ENCODE measurements around the gene DSCAML1.

DSCAML1 gene

DNA sequence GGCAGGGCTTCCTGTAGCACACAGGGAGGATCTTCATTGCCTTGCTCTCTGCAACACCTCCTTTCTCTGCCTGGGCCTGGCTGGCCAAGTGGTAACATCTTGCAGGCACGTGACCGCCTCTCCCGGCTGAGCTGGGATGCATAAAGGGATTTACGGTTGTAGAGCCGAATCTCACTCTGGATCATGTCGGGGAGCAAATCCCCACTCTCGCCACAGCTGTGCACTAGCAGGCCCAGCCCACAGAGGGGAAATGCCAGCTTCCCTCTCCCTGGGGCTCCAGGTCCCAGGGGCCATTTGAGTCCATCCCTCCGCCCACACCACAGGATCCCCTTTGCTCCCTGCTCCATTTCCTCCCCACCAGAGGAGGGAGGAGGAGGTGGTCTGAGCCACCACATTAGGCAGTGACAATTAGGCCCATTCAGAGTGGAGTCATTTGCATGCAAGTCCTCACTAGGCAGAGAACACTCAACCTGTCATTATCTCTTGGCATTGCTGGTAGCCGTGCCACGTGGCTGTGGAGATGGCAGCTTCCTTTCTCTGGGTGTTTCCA lies 196.7 kb downstream of the DSCAML1 start:
- no peaks in the 10 kb centered on the region for H3K36me3 ChIP-seq
- H3K4me1 ChIP-seq: peaks cover 0 to 11% (median 0%) of the 10 kb centered on the region in 10 experiments; a peak in 2 of 20 replicates
- H3K9ac ChIP-seq: no peak overlapping the region
- H3K27me3 ChIP-seq: no peaks in the 10 kb centered on the region
- H3K9me3 ChIP-seq (replicated peaks in 1 of 11): no peaks in the 10 kb centered on the region
- H3K27ac ChIP-seq: no peak overlapping the region
- TF ChIP-seq Cebpa-rat (IDR thresholded peaks at IDR 0.05): no peak
- H4K20me1 ChIP-seq: peaks cover 0 to 16% (median 0%) of the 10 kb centered on the region in 11 experiments; a peak in 2 of 22 replicates
- peak overlapping the region in 2 of 11 experiments; percentile 15 to 16; a peak in 1 of 22 replicates for H3K4me2 ChIP-seq
- H3K4me3 ChIP-seq: no peak overlapping the region

DNA sequence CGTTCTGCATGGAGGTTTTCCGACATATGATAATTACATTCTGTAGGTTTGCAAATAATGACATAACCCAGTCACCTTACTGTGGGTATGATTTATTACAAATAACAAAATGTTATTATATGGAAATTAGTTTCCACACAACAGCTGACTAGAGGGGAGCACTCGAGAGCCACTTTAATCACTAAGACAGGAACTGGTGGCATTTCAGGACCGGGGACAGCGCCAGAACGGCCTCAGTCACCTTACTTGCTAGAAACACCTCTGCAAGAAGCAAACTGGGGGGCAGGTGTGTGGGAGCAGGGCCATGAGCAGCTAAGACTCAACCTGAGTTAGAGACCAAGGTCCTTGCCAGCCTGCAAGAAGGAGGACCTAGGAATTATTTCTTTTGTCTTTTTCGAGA lies 199.9 kb downstream of the DSCAML1 start:
- Histone ChIP-seq H3K9me3 (replicated peaks in 1 of 11) (no peaks in the 10 kb centered on the region), H3K4me3 (no peak overlapping the region), H3K27me3 (no peaks in the 10 kb centered on the region), H3K27ac (no peak overlapping the region), H3K4me1 (peaks cover 0 to 13% (median 0%) of the 10 kb centered on the region in 10 experiments; a peak in 2 of 20 replicates), H3K9ac (no peak overlapping the region), H3K36me3 (no peaks in the 10 kb centered on the region), H4K20me1 (peaks cover 0 to 9% (median 0%) of the 10 kb centered on the region in 11 experiments; a peak in 3 of 22 replicates), H3K4me2 (no peak overlapping the region)
- no peak for TF ChIP-seq Cebpa-rat (IDR thresholded peaks at IDR 0.05)

DNA sequence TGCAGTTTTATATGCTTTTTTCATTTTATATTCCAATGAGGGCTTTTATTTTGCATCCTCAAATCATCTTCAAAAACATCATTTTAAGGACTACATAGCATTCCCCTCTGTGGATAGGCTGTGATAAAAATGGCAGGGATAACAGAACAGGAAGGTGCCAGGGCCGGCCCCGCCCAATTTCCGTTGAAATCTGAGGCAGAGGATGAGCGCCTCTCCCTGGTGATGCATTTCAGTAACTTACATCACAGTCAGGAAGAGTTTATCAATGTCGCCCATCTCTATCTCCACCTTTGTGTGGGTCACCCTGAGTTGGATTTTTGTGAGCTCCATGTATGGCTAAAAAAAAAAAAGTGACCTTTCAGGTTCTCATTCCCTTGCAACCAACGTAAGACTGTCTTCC lies 201.6 kb downstream of the DSCAML1 start:
- no peaks in the 10 kb centered on the region for H3K36me3 ChIP-seq
- no peak for TF ChIP-seq Cebpa-rat (IDR thresholded peaks at IDR 0.05)

DNA sequence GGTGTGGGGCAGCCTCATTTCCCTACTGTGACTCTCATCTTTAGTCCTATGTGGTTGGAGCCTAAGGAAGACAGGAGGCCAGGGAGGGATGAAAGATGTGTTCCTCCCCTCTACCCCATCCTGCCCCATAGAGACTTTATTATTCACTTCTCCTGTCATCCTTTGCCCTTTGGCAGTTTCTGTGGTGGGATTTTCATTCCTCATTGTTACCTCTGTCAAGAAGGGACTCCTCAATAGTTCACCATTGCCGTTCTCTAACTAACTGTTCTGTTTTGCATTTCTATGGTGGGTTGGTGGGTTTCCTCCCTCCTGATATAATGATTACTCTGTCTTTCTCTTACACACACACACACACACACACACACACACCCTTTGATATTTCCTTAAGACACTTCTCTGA lies 202.3 kb downstream of the DSCAML1 start:
- no peak overlapping the region for H3K9ac ChIP-seq
- H3K27me3 ChIP-seq: no peaks in the 10 kb centered on the region
- H3K36me3 ChIP-seq: no peaks in the 10 kb centered on the region
- H4K20me1 ChIP-seq: peaks cover 0 to 11% (median 0%) of the 10 kb centered on the region in 11 experiments; a peak in 4 of 22 replicates
- no peak for TF ChIP-seq Cebpa-rat (IDR thresholded peaks at IDR 0.05)
- no peak overlapping the region for H3K27ac ChIP-seq
- no peak overlapping the region for H3K4me2 ChIP-seq
- H3K4me3 ChIP-seq: no peak overlapping the region
- H3K9me3 ChIP-seq (replicated peaks in 1 of 11): no peaks in the 10 kb centered on the region
- H3K4me1 ChIP-seq: 0 out of 20 replicates have a peak, but pooled peaks cover 0 to 7% (median 0%) of the 10 kb centered on the region in 10 experiments

More for the DNA sequence above, 201.6 kb downstream of the DSCAML1 start:
- peaks cover 0 to 10% (median 0%) of the 10 kb centered on the region in 10 experiments; a peak in 2 of 20 replicates for H3K4me1 ChIP-seq
- no peaks in the 10 kb centered on the region for H3K9me3 ChIP-seq (replicated peaks in 1 of 11)
- H3K9ac ChIP-seq: no peak overlapping the region
- H3K4me3 ChIP-seq: no peak overlapping the region
- peak overlapping the region in 1 of 11 experiments; percentile 18; a peak in 1 of 22 replicates for H3K4me2 ChIP-seq
- H4K20me1 ChIP-seq: peaks cover 0 to 18% (median 0%) of the 10 kb centered on the region in 11 experiments; a peak in 4 of 22 replicates
- no peak overlapping the region for H3K27ac ChIP-seq
- H3K27me3 ChIP-seq: no peaks in the 10 kb centered on the region

DNA sequence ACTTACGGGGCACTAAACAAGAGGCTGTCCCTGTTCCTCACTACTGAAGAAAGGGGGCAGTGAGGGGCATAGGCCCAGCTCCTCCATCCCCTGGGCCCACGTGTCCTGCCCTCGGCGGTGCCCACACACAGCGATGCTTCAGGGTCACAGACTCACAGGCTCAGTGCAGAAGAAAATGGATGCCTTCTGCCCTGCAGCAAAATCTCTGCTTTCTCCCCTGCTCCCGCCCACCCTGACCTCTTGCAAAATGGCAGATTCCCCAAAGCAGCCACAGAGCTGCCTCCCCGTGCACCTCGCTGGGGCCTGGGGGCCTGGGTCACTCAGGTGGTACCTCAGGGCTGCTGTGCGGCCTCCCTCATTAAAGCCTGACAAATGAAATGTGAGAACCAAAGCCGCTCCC lies 204.0 kb downstream of the DSCAML1 start:
- H3K36me3 ChIP-seq: no peaks in the 10 kb centered on the region
- no peak overlapping the region for H3K4me3 ChIP-seq
- H3K9ac ChIP-seq: no peak overlapping the region
- H3K27ac ChIP-seq: no peak overlapping the region
- H3K27me3 ChIP-seq: no peaks in the 10 kb centered on the region
- H4K20me1 ChIP-seq: peaks cover 0 to 11% (median 0%) of the 10 kb centered on the region in 11 experiments; a peak in 3 of 22 replicates
- H3K4me2 ChIP-seq: no peak overlapping the region
- no peak for TF ChIP-seq Cebpa-rat (IDR thresholded peaks at IDR 0.05)
- 0 out of 20 replicates have a peak, but pooled peaks cover 0 to 7% (median 0%) of the 10 kb centered on the region in 10 experiments for H3K4me1 ChIP-seq
- no peaks in the 10 kb centered on the region for H3K9me3 ChIP-seq (replicated peaks in 1 of 11)

DNA sequence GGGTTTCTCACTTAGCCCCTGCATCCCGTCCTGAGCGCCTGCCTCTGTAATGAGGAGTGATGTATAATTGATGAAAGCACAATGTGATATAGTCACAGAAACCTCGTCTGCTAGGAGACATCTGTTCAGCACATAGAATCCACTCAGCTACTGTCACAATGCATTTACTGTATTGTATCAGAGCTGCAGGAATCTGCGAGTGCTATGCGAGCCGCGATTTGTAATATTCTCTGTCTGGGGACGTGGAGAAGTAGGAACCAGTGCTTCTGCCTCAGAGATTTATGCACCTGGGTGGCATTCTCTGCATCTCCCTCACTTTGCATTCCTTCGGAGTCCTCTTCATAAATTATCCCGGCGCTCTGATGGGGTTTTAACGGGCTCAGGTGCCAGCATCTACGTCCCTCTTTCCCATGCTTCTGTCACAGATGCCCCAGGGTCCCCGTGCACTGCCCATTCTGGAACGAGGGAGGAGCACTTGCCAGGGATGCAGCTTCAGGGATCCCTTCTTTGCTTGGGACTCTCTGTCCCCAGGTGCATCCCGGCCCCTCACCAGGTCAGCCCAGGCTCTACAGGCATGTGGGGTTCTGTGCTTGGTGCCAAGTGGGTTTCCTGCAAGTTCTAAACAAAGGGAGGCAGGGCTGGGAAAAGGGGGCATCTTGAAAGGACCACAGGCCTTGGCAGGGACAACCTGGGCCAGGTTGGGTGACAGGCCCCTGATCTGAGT lies 205.5 kb downstream of the DSCAML1 start:
- Histone ChIP-seq H3K4me1 (0 out of 20 replicates have a peak, but pooled peaks cover 0 to 7% (median 0%) of the 10 kb centered on the region in 10 experiments), H3K36me3 (no peaks in the 10 kb centered on the region), H3K27me3 (no peaks in the 10 kb centered on the region), H3K4me2 (no peak overlapping the region), H3K9ac (no peak overlapping the region), H3K9me3 (replicated peaks in 1 of 11) (no peaks in the 10 kb centered on the region), H3K27ac (no peak overlapping the region), H3K4me3 (no peak overlapping the region), H4K20me1 (peaks cover 0 to 11% (median 0%) of the 10 kb centered on the region in 11 experiments; a peak in 3 of 22 replicates)
- no peak for TF ChIP-seq Cebpa-rat (IDR thresholded peaks at IDR 0.05)

DNA sequence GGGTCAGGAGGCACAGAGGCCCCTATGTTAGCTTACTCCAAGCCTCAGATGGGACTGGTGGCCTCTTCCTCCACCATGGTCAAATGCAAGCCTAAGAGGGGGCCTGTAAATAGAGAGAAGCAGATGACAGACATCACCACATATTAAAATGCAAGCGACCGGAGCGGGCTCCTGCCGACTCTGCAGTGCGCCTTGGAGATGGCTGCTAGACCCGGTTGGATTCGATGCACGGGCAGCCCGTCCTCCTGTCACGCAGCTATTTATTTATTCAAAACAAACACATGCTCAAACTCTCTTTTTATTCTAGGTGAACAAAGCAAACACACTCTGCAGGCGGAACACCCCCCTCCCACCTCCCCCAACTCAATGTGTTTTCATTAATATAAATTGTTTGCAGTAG lies 208.0 kb downstream of the DSCAML1 start:
- no peaks in the 10 kb centered on the region for H3K27me3 ChIP-seq
- H3K36me3 ChIP-seq: no peaks in the 10 kb centered on the region
- H3K9me3 ChIP-seq (replicated peaks in 1 of 11): no peaks in the 10 kb centered on the region
- peaks cover 0 to 11% (median 0%) of the 10 kb centered on the region in 11 experiments; a peak in 2 of 22 replicates for H4K20me1 ChIP-seq
- no peak overlapping the region for H3K4me3 ChIP-seq
- no peak overlapping the region for H3K9ac ChIP-seq
- H3K27ac ChIP-seq: no peak overlapping the region
- no peak overlapping the region for H3K4me2 ChIP-seq
- TF ChIP-seq Cebpa-rat (IDR thresholded peaks at IDR 0.05): no peak
- peaks cover 2 to 14% (median 6%) of the 10 kb centered on the region in 10 experiments; a peak in 18 of 20 replicates for H3K4me1 ChIP-seq

DNA sequence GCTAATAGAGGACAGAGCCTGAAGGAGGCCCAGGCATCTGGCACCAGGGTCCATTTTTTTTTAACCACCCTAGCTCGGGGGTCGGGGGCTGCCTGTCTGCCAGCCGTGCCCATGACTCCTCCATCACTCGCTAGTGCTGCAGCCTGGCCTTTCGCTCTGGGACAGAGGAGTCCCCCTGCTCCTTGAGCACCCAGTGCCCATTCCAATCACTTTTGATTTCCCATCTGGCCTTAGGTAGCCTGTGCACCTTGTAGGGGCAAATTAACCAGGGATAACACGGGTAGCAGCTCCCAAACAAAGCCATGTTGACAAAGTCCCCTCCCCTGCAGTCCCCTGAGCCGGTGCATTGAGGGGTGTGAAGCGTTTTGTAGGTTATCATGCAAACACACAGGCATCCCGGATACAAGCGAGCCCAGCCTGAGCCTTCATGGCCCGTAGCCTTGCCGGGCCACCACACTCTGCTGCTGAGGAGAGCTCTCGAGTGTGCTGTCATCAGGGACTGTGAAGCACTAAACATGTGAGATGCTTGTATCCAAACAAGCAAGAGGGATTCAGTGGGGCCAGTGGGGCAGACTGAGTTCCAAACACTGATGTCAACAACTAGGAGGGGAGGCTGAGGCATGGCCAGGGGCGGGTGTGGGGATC lies 208.7 kb downstream of the DSCAML1 start:
- Histone ChIP-seq H4K20me1 (peaks cover 0 to 11% (median 0%) of the 10 kb centered on the region in 11 experiments; a peak in 2 of 22 replicates), H3K4me3 (no peak overlapping the region), H3K9me3 (replicated peaks in 1 of 11) (no peaks in the 10 kb centered on the region), H3K4me2 (no peak overlapping the region), H3K9ac (no peak overlapping the region), H3K27ac (no peak overlapping the region), H3K4me1 (peaks cover 9 to 21% (median 14%) of the 10 kb centered on the region in 10 experiments), H3K36me3 (no peaks in the 10 kb centered on the region), H3K27me3 (no peaks in the 10 kb centered on the region)
- TF ChIP-seq Cebpa-rat (IDR thresholded peaks at IDR 0.05): no peak

DNA sequence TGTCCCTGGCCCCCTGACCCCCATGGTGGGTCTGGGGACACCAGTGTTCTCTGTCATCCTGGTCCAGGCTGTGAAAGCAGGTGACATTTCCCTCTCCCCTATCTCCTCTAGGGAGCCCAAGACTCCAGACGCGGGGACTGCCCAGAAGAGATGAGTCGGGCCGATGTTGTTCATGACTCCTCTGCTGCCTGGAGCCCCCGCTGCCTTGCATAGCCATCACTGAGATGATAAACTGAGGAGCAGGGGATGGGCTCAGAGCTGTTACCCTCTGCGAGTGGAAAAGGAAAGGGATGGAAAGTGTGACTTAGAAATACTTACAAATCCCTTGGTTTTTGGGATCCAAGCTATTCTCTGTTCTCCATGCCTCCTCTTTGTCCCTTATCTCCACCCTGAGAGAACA lies 209.6 kb downstream of the DSCAML1 start:
- Histone ChIP-seq H3K4me3 (no peak overlapping the region), H3K4me2 (no peak overlapping the region), H3K9me3 (replicated peaks in 1 of 11) (no peaks in the 10 kb centered on the region), H3K36me3 (no peaks in the 10 kb centered on the region), H3K9ac (no peak overlapping the region), H3K27ac (no peak overlapping the region), H3K4me1 (peaks cover 14 to 30% (median 22%) of the 10 kb centered on the region in 10 experiments), H3K27me3 (no peaks in the 10 kb centered on the region), H4K20me1 (peaks cover 0 to 11% (median 0%) of the 10 kb centered on the region in 11 experiments; a peak in 3 of 22 replicates)
- TF ChIP-seq Cebpa-rat (IDR thresholded peaks at IDR 0.05): no peak
